Prostate gland (tissue), 2 donors: ENCODE results near the gene HOXC6. TPM values are rescaled to one million over a fixed set of nuclear protein-coding genes. Genes with fewer than 3 reads are reported as not detected.

ENCODE experiments used
- DNase-seq: peaks from one replicate; pipeline ENCODE4 v3.0.0-alpha.2; 2019; ENCODE audit warnings: low spot score
- H3K27ac ChIP-seq, 2 donors: fragments of 200-600 bp; sonication (generic); 2 replicates each; pipeline ENCODE4 v1.5.1; 2017 to 2019
- H3K27me3 ChIP-seq: fragments of 200-600 bp; sonication (generic); replicated peaks from 2 replicates; pipeline ENCODE4 v1.5.1; 2019; ENCODE audit not compliant: insufficient read depth
- H3K36me3 ChIP-seq, 2 donors: fragments of 200-600 bp; sonication (generic); 1 replicate in 1 of 2; 2 replicates in 1 of 2; pipeline versions ENCODE4 v1.5.1 to v1.8.1; 2017 to 2019
- H3K4me1 ChIP-seq: fragments of 200-600 bp; sonication (generic); replicated peaks from 2 replicates; pipeline ENCODE4 v1.5.1; 2019
- H3K4me3 ChIP-seq, 2 donors: fragments of 200-600 bp; sonication (generic); 2 replicates each; pipeline ENCODE4 v1.5.1; 2017 to 2019
- H3K9me3 ChIP-seq: fragments of 200-600 bp; sonication (generic); 2 replicates; pipeline ENCODE4 v1.5.1; 2017
- POLR2A ChIP-seq: fragments of 450-650 bp; IDR thresholded peaks from one replicate; pipeline ENCODE4 v1.6.1; 2016; ENCODE audit warnings: antibody characterized with exemption, mild to moderate bottlenecking
- POLR2AphosphoS5 ChIP-seq: sonication (generic); formaldehyde crosslinking; IDR thresholded peaks from one replicate; pipeline ENCODE4 v1.6.1; 2017; ENCODE audit warnings: antibody characterized with exemption
- WGBS: methylation state at CpG from one replicate; pipeline ENCODE4 v1.1.5; 2018; 5-methylcytosine and 5-hydroxymethylcytosine counted together
- intact Hi-C: fragments of 100-400 bp; cut with DNase I; formaldehyde crosslinking; loops from one replicate; pipeline ENCODE4 v1.14.2; 2022
- total RNA-seq, 2 donors: library from RNA; depleted of rRNA; stranded (reverse); fragments of >200 nt; gene quantifications; one replicate each; pipeline ENCODE4 v1.1.0, GENCODE V29; 2016
- TF ChIP-seq, protein P1 (sequence below), 4 experiments: fragments of 200-600 bp in 2 of 4; fragments of 450-650 bp in 2 of 4; sonication (generic) in 2 of 4; IDR thresholded peaks; 1 replicate in 3 of 4; 2 replicates in 1 of 4; pipeline ENCODE4 v1.5.1; 2016 to 2019; ENCODE audit warnings: antibody characterized with exemption in 4 of 4, mild to moderate bottlenecking in 2 of 4, moderate library complexity in 2 of 4

The HOXC6 gene
- total RNA-seq, 2 donors from 2014 or later: 1.3 TPM; not detected in 1

DNA sequence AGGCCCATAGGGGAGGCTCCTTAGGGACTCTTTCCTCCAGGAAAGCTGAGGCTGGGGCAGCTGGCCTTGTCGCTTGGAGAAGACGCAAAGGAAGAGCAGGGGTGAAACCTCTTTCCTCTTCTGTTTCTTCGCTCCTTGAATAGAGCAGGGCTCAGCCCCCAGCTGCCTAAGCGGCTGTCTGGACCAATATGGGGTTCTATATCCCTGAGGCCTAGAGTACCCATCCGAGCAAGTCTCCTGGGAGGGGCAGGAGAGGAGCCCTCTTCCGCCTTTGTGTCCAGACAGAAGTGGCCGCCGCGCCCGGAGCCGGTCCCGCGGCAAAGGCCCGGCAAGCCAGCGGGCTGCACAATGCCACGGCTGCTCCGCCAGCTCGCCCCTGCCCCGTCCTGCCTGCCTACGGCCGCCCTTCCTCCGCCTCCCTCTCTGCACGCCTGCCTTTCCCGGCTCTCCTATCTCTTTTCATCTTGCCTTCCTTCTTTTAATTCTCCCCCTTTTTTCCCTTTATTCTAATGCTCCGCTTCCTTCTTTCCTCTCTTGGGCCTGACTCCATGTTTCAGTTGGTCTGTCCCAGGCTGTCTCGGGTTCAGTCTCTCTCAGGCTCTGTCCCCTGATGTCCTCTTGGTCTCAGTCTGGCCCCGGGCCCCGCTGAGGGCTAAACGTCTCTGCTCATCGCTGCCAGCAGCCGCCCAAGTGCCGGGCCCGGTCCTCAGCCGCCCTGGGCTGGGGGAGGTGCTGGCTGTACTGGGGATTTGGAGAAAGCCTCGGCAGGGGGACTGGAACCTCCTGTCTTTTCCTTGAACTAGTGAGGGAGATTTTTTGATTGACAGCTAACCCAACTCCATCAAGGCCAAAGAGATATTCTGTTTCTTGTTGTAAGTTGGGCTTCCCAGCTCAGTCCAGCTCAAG is 30.8 kb upstream of the HOXC6 start:
- Histone ChIP-seq H3K27me3 (peaks cover 80% of the 10 kb centered on the region), H3K9me3 (no peaks in the 10 kb centered on the region), H3K36me3 (no peaks in the 10 kb centered on the region), H3K4me3 (no peak overlapping the region), H3K4me1 (no peaks in the 10 kb centered on the region), H3K27ac (no peak overlapping the region)
- intact Hi-C loops: no loop called here
- WGBS: 19% methylated on average over 35 of the region's 35 CpGs
- DNase-seq: no peak
- no peak for TF ChIP-seq POLR2AphosphoS5
- no peak for TF ChIP-seq POLR2A
- TF ChIP-seq, protein P1, sequence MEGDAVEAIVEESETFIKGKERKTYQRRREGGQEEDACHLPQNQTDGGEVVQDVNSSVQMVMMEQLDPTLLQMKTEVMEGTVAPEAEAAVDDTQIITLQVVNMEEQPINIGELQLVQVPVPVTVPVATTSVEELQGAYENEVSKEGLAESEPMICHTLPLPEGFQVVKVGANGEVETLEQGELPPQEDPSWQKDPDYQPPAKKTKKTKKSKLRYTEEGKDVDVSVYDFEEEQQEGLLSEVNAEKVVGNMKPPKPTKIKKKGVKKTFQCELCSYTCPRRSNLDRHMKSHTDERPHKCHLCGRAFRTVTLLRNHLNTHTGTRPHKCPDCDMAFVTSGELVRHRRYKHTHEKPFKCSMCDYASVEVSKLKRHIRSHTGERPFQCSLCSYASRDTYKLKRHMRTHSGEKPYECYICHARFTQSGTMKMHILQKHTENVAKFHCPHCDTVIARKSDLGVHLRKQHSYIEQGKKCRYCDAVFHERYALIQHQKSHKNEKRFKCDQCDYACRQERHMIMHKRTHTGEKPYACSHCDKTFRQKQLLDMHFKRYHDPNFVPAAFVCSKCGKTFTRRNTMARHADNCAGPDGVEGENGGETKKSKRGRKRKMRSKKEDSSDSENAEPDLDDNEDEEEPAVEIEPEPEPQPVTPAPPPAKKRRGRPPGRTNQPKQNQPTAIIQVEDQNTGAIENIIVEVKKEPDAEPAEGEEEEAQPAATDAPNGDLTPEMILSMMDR (IDR thresholded peaks at IDR 0.05): no peak

DNA sequence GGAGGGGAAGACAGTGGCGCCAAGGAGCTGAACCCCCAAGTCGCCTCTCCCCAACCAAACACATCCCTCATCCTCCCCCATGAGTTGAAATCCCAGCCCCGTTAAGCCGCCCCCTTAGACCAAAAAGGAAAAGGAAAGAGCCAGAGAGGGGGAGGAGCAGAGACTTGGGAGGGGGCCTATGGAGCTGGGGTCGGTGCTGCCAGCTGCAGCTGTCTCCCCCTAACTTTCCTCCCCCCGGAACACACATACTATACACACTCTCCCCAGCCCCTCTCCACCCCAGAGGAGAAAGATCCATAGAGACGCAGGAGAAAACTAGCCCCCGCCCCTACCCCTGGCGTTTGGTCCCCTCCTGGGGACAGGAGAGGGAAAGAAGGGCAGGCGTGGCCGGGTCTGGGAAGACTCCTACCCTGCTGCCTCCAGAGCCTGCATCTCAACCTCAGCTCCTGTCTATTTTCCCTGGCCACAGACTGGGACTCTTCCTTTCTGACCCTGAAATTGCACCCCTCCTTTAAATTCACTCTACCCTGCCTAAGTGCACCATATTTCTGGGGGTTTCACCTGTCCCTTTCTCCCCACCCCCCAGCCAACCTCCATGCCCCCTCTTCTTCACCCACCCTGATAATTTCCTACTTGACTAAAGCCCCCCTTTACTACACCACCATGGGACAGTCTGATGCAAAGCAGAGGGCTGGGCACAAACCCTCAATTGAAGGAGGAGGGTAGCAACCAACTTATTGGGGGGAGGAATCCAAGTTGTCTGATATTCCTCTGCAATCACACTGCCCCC is 29.9 kb upstream of the HOXC6 start:
- H3K4me3 ChIP-seq: no peak overlapping the region
- WGBS: 20% methylated on average over 11 of the region's 11 CpGs
- intact Hi-C loops: no loop called here
- no peaks in the 10 kb centered on the region for H3K9me3 ChIP-seq
- no peak for DNase-seq
- TF ChIP-seq POLR2AphosphoS5 (no peak), POLR2A (no peak)
- TF ChIP-seq, protein P1 (IDR thresholded peaks at IDR 0.05): no peak
- no peak overlapping the region for H3K27ac ChIP-seq
- no peaks in the 10 kb centered on the region for H3K4me1 ChIP-seq
- peaks cover 84% of the 10 kb centered on the region for H3K27me3 ChIP-seq
- no peaks in the 10 kb centered on the region for H3K36me3 ChIP-seq

DNA sequence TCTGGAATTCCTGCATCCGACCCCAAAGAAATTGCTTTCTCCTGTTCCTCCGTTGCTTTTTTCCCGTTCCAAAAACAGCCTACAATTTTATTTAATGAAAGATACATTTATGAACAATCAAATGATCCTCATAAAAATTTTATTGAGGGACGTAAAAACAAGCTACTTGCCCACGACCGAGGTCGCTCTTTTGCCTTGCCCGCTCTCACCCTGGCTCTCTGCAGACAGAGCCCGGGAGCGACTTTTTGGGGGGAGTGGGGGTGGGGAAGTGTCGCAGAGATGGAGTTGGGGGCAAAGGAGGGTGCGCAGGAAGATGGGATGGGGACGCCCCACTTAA is 29.4 kb upstream of the HOXC6 start:
- no peaks in the 10 kb centered on the region for H3K4me1 ChIP-seq
- no peaks in the 10 kb centered on the region for H3K9me3 ChIP-seq
- H3K36me3 ChIP-seq: no peaks in the 10 kb centered on the region
- no peak overlapping the region for H3K4me3 ChIP-seq
- H3K27me3 ChIP-seq: peaks cover 85% of the 10 kb centered on the region
- intact Hi-C loops: no loop called here
- TF ChIP-seq, protein P1 (IDR thresholded peaks at IDR 0.05): no peak
- TF ChIP-seq POLR2AphosphoS5 (no peak), POLR2A (no peak)
- 2% methylated on average over 13 of the region's 13 CpGs for WGBS
- no peak for DNase-seq
- H3K27ac ChIP-seq: no peak overlapping the region

DNA sequence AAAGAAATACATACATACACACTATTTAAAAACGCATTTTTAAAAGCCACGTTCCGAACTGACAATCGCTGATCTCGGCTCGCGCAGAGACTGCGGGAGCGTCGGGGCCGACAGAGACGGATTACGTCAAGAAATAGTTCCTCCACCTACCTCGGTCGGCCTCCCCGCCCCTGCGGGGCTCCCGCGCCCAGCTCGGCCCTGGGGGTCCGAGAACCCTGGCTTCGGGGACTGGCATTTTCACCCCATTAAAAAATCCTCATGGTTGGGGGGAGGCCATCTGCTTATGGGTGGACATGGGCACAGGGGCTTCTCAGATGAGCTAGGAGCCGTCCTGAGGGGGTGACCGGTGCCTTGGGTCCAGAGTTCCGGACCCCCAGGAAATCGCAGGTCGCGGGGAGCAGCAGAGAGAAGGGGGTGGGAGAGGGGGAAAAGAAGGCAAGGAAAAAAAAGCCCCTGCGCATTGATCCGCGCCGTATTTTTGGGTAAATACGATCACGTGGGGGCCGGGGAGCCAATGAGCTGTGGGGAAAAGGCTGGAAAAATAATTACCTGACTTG is 28.6 kb upstream of the HOXC6 start:
- H3K4me1 ChIP-seq: no peaks in the 10 kb centered on the region
- no peak for TF ChIP-seq POLR2A
- TF ChIP-seq POLR2AphosphoS5: no peak
- TF ChIP-seq, protein P1 (IDR thresholded peaks at IDR 0.05): no peak
- intact Hi-C loops: no loop called here
- no peaks in the 10 kb centered on the region for H3K36me3 ChIP-seq
- peaks cover 87% of the 10 kb centered on the region for H3K27me3 ChIP-seq
- H3K27ac ChIP-seq: no peak overlapping the region
- DNase-seq: no peak
- no peak overlapping the region for H3K4me3 ChIP-seq
- H3K9me3 ChIP-seq: no peaks in the 10 kb centered on the region
- WGBS: 2% methylated on average over 35 of the region's 35 CpGs
